AG10803 (cell line): ENCODE results near the gene DPYSL3.

Experiments used
- DNase-seq: peaks from one replicate; pipeline ENCODE4 v3.0.0; 2010; ENCODE audit warnings: low read depth
- H3K4me3 ChIP-seq: 2 replicates; pipeline ENCODE4 v1.5.1; 2011; ENCODE audit warnings: mild to moderate bottlenecking, low read length, control low read depth
- CTCF ChIP-seq: conservative IDR thresholded peaks from 2 replicates; pipeline ENCODE4 v1.5.1; 2011; ENCODE audit warnings: mild to moderate bottlenecking, low read length, control low read depth, inconsistent platforms

Gene DPYSL3

DNA sequence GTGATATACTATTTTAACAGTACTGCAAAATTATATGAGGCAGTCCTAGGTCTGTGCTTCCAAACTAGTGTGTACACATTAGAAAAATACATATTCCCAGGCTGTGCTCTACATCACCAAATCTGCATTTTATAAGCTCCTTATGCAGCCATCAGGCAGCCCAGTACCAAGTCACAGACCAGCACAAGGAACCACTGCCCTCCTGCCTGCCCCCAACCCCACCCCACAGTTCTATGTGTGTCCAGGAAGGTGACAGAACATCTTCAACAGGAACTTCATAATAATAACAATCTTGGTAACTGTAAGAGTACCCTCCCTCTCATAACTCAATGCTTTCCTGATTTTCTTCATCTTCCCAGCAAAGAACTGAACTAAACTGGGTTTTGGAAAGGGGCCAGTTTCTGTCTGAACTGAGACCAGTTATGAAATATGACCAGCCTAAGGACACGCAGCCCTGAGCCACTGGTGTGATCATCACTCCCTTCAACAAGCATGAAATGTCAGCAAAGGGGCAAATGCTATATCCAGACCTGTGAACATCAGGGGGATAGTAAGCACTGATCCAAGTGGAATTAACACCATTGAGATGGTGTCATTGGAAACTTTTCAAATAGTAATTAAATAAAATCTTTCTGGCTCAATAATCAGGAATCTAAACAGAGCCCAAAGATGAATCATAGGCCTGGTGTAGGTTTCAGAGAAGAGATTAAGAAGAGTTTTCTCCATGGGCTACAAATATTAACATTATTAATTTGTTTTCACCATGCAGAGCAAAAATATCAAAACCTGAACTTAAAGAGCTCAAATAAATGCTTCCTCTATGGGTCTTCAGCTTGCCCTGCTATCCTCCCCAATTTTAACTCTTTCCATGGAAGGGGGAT, 82.1 kb downstream of the DPYSL3 start:
- no peak for TF ChIP-seq CTCF
- peak; percentile 44 for DNase-seq
- H3K4me3 ChIP-seq = no peak overlapping the region

DNA sequence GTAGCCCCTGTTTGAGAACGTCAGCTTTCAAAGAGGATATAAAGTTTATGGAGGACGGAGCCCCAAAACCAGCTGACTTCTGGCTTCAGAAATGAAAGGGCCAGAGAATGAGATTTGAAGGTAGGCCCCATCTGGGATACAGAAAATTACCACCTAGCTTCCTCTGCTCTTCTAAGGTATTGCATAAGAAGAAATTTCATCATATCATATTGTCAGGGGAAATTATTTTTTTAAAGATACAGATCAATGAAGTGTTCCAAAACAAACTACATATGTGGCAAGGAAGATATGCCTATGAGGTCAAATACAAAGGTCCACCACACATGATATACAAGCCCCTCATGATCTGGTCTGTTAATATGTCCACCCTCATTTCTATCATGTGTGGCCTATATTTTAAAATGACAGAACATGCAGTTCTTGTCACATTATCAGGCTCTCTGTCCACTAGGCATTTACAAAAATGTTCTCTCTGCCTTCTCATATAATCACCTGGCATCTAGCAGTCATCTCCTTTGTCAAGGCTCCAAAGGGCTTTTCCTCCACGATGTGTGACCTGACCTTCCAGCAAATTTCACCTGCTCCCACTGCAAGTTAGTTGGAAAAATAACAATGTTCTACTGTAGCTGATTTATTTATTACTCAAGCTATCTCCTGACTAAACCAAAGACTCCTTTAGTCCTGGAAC, 83.1 kb downstream of the DPYSL3 start:
- no peak overlapping the region for H3K4me3 ChIP-seq
- TF ChIP-seq CTCF = no peak
- no peak for DNase-seq

- H3K4me3 ChIP-seq = no peak overlapping the region
- no peak for DNase-seq
- TF ChIP-seq CTCF = no peak
Measured at GRCh38 chr5:147418613-147419012, 91.3 kb downstream of the DPYSL3 start.

DNA sequence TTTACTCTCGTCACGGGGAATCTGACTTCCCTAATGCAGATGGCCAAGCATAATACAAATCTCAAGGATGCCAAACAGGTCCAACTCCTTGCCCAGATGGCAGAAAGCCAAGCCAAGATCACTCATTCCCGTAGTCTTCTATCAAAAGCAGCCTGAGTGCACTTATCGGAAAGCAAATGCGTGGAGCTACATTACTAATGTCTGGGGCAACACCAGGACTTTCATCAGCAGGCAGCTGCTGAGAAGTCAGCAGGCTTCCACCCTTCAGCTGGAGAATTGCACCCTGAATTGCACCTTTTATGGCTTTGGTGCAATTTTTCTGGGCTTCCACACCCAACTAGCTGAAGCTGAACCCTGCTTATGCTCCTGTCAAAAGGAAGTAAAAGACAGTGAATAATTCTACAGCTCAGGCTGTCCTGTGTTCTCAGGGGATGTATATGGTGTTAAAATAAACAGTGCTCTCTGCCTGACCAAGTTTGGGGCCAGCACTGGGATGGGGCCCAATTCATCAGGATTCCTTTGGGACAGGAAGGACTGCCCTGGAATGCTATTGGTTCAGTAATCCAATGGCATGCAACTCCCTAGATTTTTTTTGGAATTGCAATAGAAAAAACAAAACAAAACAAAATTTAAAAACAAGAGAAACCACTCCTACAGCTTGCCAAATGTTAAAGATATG, 92.6 kb downstream of the DPYSL3 start:
- TF ChIP-seq CTCF = no peak
- peak; percentile 70 for DNase-seq
- H3K4me3 ChIP-seq = no peak overlapping the region

GRCh38 chr5:147415651-147416050, 94.2 kb downstream of the DPYSL3 start:
- TF ChIP-seq CTCF = no peak

DNA sequence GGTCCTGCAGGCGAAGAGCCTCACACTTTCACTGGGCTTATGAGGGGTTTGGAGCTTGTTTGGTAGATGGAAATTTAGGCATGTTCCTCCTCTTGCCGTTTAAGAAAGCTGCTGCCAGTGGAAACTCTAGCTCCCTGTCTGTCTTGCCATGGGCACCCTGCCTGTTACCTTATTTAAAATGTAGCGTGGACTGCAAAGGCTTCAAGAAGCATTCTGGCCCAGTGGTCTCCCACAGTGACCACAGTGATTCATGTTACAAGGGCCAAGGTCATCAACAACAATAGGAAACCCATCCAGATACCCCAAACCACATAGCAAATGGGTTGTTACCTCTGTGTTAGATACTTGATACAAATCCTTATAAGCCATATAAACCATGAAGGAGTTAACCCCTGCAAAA, 96.6 kb downstream of the DPYSL3 start:
- H3K4me3 ChIP-seq = no peak overlapping the region
- TF ChIP-seq CTCF = no peak
- DNase-seq = no peak

More at GRCh38 chr5:147415651-147416050, 94.2 kb downstream of the DPYSL3 start:
- H3K4me3 ChIP-seq = no peak overlapping the region
- no peak for DNase-seq
